Germinal center (tissue), 1 donor: ENCODE results near the gene ACTL8.

Experiments used
- DNase-seq: peaks from one replicate; pipeline ENCODE4 v3.0.0; 2012; ENCODE audit warnings: mixed read lengths, low spot score

Gene ACTL8, protein sequence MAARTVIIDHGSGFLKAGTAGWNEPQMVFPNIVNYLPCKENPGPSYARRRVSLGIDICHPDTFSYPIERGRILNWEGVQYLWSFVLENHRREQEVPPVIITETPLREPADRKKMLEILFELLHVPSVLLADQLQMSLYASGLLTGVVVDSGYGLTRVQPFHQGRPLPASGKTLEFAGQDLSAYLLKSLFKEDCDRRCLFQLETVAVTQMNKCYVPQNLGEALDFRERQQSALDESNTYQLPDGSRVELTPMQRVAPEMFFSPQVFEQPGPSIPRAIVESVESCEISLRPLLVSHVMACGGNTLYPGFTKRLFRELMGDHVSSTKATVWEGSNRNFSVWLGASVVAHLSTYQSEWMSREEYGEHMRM

DNA sequence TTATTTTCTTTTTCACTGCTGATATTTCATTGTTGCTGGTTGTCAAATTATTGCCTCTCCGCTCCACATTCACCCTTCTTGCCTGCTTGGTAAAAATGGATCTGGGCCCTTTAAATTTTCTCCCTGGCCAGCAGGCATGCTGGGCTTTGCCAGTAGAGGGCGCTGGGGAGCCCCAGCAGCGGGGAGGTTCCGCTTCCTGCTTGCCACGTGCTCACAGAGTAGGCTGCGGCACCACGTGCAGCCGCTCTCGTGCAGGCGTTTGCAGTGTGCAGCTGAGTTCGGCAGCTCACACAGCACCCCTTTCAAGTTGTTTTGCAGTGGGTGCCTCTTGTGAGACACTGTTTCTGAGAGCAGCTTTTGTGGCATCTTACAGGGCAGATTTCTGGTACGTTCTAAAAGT is at the start of gene ACTL8:
ACTL8 (plus strand) TSS at position 214 of the 400 bp plus-strand sequence. CDS start 67,676 bp downstream, outside the sequence.
- DNase-seq, result no peak

DNA sequence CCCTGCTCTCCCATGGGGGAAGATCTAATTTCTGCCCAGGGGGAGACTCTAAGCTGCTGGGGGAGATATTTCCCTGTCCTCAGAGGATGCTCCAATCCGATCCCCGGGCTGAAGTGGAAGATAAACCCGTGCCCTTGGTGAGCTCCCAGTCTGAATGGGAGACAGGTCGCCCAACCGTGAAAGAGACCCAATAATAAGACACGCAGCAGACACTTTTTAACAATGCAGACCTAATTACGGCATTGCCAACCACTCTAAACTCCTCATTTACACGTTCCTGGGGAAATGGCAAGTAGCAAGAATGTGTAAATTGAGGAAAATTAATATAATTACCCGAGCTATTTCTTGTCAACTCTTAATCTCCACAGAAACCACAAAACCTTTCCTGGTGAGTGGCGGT is 48.7 kb upstream of the ACTL8 start:
- no peak for DNase-seq

DNA sequence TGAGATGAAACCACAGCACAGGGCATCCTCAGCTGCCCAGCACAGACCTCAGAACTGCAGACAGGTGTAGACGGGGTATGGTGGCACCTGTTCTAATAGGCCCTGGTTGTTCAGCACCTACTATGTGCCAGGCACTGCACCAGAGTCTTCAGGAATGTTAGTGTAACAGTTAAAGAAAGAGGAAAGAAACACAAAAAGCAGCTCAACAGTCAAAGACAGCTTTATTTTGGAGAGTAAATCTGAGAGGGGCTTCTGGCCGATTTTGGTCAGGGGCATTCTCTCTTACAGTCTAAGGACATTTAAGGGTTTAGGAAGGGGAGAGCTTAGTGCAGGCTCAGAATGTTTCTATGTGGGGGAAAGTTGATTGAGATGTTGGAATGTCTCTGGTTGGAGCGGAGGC is 45.2 kb upstream of the ACTL8 start:
- DNase-seq, result no peak

DNA sequence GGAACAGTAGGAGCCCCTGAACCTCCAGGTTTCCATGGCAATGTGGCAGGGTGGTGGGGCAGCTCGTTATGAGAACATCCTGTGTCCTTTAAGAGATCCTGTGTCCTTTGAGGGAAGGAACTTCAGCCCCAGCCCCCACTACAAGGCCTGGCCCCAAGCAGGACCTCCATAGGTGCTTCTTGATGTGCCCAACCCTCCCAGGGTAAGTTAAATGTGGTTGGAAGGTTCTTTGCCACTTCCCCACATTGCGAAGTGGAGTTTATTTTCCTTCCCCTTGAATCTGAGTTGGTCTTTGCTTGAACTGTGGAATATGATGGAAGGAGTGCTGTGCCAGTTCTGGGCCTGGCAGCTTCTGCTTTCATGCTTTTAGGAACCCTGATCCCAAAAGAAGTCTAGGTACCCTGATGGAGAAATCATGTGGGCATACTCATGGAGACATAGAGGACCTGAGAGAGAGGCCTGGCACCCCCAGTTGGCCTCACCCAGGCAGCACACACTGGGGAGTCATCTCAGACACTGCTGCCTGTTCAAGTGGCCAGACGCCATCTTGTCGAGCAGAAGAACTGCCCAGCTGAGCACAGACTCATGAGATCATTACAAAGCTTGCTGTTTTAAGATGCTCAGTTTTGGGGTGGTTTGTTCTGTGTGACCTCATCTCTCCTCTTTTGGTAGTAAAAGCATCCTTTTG is 44.1 kb upstream of the ACTL8 start:
- no peak for DNase-seq

DNA sequence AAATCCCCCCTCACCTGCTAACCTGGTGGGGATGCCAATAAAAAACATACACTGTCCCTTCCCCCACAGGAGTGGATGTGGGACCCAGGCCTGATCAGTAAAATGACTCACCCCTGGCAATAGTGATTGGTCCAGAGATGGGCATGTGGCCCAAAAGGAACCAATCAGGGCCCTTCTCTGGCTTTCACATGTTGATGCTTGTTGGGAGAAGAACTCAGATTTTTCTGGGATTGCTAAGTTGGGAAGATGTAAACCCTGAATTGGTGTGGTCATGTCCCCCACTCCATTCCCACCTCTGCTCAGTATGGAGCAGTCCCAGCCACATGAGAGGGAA is 43.6 kb upstream of the ACTL8 start:
- no peak for DNase-seq

DNA sequence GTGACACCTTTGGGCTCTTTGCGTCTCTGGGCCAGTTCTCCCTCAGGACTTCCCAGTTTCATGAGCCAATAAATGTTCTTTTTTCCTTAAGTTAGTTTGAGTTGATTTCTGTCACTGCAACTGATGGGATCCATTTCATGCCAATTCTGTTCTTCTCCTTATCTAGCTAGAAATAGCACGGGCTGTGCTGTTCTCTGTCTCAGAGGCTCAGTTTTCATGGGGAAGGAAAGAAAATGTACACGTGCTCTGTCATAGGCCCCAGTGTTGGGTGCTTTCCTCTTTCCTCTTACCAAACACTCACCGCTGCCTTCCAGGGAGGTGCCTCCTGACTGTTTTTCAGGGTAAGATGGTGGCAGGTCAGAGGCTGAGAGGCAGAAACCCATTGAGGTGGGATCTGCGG is 43.2 kb upstream of the ACTL8 start:
- no peak for DNase-seq

- no peak for DNase-seq
These were observed 41.1 kb upstream of the ACTL8 start for GRCh38 chr1:17713993-17714392.

- DNase-seq, result no peak
These were observed 37.3 kb upstream of the ACTL8 start for GRCh38 chr1:17717594-17718535.

DNA sequence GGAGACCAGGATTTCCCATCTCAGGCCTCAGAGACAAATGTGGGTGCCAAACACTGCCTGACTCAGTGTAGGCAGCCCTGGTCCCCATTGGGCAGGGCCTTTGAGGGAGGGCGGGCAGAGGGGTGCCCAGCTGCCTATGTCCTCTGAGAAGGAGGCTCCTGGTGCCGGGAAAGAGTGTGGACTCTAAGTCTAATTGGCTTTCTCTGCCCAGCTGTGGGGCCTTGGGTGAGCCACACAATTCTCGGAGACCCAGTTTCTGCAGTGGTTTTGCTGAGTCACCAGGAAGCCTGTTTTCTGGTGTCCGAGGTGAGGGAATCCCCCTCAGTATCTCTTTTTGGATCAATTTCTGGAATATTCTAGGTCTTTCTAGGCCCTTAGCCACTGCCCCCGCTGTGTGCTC is 35.3 kb upstream of the ACTL8 start:
- DNase-seq, result no peak

GRCh38 chr1:17721444-17721843 is 33.7 kb upstream of the ACTL8 start:
- no peak for DNase-seq

- DNase-seq, result no peak
These were observed 31.4 kb upstream of the ACTL8 start for GRCh38 chr1:17723684-17724083.

DNA sequence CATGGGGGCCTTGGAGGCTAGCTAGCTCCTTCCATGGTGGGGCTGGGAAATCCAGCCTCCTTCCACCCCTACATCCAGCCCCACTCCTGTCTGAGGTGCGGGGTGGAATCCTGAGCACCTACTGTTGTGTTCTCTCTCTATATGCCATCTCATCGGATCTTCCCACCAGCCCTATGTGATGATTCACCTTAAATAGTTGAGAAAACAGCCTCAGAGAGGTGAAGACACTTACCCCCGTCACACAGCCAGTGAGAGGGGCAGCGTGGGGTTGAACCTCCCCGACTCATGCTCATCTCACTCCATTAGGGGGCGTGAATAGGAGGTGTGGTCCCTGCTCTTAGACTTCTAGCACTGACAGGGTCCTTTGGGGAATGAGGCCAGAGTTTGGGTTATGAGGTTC is 31.0 kb upstream of the ACTL8 start:
- no peak for DNase-seq

GRCh38 chr1:17725084-17725719 is 29.9 kb upstream of the ACTL8 start:
- no peak for DNase-seq

DNA sequence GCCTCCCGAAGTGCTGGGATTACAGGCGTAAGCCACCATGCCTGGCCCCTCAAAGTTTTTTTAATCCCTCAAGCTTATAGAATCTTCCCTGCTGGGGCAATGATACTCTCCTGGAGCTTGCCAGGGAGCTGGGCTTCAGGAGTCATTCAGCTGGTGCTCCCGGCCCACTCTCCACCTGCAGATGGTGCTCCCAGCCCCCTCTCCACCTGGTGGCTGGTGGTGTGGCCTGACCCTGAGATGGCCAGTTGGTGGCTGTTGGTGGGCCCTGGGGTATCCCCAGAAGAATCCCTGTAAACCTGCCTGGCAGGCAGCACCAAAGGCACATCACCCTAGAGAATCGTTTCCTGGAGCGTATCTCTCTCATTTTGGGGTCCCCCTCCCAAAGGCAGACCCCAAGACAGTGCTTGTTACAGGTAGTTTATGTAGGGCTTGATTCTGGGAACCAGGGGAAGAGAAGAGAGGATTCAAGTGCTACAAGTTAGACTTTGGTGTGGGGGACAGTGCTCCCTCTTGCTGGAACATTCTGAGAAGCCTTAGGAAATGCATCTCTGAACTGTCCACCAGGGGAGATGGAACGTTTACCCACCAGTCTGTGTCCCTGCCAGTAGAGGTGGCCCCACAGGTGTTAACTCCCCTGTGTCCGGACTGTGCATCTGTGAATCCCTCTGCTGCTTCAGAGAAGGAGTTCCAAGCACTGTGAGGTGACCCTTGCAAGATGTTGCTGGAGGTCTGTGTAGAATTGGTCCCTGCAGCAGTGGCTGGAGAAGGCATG is 29.1 kb upstream of the ACTL8 start:
- DNase-seq, result no peak

DNA sequence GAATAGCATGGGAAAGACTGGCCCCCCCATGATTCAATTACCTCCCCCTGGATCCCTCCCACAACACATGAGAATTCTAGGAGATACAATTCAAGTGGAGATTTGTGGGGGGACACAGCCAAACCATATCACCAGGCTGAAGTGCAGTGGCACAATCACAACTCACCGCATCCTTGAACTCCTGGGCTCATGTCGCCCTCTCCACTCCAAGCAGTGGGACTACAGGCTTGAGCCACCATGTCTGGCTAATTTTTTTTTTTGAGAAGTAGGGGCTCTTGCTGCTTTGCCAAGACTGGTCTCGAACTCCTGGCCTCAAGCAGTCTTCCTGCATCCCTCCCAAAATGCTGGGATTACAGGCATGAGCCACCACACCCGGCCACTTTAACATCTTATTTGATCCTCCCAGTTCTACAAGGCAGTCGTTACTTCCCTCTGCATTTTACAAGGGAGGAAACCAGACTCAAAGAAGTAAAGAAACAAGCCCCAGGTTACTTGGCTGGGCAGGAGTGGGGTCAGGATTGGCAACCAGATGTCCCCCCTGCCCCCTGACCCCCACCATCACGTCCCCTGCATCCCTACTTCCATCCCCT is 26.9 kb upstream of the ACTL8 start:
- no peak for DNase-seq

DNA sequence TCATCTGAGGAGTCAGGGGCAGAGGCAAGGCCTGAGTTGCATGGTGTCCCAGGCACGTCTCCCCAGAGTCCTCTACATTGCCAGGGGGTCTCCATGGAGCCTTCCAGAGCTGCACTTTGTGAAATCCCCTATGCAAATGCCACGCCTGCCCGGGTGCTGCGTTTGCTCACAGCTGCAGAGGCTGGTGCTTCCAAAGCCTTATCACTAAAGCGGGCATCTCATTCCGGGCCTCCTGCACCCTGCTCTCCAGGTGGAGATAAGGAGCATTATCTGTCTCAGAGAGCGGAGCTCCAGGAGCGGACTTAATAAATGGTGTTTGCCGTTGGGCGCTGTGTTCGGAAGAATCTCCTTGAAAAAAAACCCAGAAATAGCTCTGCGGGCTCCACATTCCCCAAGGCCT is 25.9 kb upstream of the ACTL8 start:
- no peak for DNase-seq

DNA sequence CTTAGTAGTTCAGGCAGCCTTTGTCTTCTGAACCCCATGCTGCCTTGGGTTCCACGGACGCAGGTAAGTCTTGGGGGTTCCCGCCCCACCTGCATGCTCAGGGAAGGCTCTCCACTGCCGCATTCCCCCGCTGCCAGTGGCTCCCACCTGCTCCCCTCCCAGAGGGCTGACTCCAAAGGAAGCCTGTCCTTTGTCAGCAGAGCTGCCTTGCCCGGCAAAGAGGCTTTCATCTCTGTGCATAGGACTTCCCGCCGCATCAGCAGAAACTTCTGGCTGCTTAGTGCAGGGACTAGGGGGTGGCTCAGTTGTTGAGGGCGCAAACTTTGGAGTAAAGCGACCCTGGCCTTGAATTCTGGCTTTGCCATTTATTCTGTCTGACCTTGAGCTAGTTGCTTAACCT is 25.2 kb upstream of the ACTL8 start:
- DNase-seq, result no peak

DNA sequence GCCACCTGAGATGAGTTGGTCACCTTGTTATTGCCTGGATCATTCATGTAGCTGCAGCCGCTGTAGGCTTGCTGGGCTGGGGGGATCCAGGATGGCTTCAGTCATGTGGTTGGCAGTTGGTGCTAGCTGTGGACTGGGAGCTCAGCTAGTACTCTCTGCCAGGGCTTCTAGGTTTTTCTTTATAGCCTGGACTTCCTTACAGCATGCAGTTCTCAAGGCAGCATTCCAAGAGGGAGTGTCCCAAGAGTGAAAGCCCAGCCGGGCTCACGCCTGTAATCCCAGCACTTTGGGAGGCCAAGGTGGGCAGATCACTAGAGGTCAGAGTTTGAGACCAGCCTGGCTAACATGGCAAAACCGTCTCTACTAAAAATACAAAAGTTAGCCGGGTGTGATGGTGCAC is 23.7 kb upstream of the ACTL8 start:
- DNase-seq, result no peak

DNA sequence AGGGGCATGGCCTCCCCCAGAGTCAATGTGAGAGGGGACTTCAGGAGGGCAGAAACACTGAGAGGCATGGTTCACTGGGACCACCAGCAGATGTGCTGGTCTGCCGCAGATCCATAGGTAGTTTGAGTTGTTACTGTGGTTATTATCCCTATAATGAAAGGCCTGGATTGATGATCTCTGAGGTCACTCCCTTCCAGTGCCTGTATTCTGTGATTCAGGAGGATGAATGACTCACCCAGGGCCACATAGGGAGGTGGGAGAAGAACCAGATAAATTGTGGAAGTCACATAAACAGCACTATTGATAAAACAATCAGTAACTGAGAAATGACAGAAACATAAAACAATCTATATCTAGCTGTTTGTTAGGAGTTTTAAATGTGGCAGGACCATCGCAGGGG is 22.7 kb upstream of the ACTL8 start:
- no peak for DNase-seq

GRCh38 chr1:17733661-17734060 is 21.5 kb upstream of the ACTL8 start:
- DNase-seq, result no peak

DNA sequence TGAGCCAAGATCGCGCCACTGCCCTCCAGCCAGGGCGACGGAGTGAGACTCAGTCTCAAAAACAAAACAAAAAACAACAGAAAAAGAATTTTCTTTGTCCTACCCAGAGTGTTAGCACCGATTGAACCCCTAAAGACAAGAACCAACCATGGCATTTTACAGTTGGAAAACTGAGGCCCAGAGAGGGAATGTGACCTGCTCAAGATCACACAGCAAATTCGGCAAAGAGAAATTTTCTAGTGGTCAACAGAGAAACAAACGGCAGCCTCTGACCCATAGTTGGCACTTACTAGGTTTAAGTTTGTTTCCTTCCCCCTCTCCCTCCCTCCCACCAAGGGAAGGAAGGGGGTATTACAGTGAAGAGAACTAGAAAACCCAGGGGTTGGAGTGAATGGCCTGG is 20.5 kb upstream of the ACTL8 start:
- no peak for DNase-seq
